T follicular helper cell (primary cell): ENCODE results near the gene TSPAN11.

ENCODE experiments used
- DNase-seq: peaks from one replicate; pipeline ENCODE4 v3.0.0-alpha.2; 2020; ENCODE audit warnings: low read depth

The TSPAN11 gene

GRCh38 chr12:30959778-30960177 lies 33.2 kb downstream of the TSPAN11 start:
- DNase-seq: no peak

DNA sequence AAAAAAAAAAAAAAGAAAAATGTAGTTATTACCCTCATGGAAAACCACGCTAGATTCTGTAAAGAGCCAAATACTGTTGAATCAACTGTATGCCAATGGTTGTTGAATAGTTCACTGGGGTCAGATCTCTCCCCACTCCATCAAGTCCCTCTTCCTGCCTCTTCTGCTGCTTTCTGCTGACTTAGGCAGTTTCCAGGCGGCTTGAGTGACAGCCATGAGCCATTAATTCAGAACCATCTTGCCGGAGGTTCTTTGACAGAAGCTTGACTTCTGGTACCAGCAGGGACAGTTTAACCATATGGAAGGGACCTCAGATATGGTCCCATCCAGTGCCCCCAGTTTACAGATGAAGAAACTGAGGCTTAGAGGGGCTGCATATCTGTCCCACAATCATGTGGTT lies 34.5 kb downstream of the TSPAN11 start:
- no peak for DNase-seq

- no peak for DNase-seq
These were observed 35.5 kb downstream of the TSPAN11 start for GRCh38 chr12:30962047-30962446.

DNA sequence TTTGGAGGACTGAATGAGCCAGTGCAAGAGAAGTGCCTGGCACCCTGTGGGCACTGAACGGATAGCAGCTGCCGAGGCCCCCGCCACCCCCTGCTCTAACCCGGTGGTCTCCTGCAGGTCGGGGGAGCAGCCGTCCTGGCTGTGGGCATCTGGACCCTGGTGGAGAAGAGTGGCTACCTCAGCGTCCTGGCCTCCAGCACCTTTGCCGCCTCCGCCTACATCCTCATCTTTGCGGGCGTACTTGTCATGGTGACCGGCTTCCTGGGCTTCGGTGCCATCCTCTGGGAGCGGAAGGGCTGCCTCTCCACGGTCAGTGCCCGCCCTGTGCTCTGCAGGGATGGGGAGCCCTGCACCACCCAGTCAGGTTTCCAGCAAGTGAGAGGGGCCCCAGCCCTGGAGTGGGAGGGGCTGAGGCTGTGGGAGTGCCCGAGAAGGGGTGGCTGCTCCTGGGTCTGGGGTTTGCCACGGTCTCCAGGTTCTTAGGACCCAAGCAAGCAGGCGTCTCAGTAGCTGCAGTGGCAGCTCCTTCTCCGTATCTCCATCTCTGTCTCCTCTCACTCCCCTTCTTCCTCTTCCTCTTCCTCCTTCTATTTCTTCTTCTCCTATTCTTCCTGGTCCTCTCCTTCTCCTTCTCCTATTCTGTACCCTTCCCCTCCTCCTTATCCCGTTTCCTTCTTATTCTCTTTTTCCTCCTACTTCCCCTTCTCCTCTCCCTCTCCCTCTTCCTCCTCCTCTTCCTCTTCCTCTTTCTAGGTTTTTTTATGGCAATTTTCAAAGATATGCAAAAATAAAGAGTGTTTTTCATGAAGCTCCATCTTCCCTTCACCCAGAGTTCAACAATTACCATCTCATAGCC lies 37.4 kb downstream of the TSPAN11 start:
- DNase-seq: no peak

GRCh38 chr12:30964896-30965612 lies 38.5 kb downstream of the TSPAN11 start:
- no peak for DNase-seq

GRCh38 chr12:30965613-30965985 lies 39.1 kb downstream of the TSPAN11 start:
- DNase-seq: no peak

- DNase-seq: no peak
These were observed 40.5 kb downstream of the TSPAN11 start for GRCh38 chr12:30967026-30967425.

DNA sequence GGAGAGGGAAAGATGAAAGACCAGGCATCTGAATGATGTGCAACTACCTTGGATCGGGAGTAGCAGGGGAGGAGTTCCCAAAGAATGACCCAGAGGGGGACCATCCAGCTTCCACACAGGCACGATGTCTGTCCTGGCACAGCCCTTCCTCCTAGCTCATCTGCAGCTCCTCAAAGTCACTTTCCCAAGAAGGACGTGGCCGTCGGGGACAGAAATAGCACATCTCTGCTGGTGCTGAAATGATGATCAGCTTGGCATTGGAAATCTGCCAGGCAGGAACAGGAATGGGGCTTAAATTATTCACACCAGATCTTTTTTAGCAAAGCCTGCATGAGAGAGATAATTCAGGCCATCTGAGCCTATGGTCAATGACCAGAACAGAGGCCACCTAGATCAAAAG lies 41.7 kb downstream of the TSPAN11 start:
- DNase-seq: no peak

GRCh38 chr12:30969006-30969405 lies 42.5 kb downstream of the TSPAN11 start:
- DNase-seq: no peak

GRCh38 chr12:30969606-30970395 lies 43.3 kb downstream of the TSPAN11 start:
- no peak for DNase-seq

GRCh38 chr12:30970559-30971197 lies 44.1 kb downstream of the TSPAN11 start:
- DNase-seq: no peak

DNA sequence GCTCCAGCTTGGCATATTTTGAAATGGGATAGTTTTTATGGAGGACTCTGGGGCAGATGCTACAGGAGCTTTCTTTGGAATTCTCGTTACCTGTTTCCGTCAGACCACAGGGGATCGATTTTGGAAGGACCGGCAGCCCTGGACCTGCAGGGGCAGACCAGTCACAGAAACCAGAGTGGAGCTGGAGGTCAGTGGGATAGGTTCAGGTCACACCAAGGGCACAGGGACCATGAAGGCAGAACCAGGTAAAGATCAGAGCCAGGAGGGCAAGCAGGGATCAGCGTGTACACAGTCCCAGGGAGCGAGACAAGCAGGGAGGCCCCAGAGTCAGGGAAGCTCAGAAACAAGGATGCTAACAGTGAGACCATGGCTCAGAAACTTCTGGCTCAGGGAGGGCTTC lies 45.5 kb downstream of the TSPAN11 start:
- no peak for DNase-seq

- DNase-seq: no peak
These were observed 46.6 kb downstream of the TSPAN11 start for GRCh38 chr12:30973175-30973574.

DNA sequence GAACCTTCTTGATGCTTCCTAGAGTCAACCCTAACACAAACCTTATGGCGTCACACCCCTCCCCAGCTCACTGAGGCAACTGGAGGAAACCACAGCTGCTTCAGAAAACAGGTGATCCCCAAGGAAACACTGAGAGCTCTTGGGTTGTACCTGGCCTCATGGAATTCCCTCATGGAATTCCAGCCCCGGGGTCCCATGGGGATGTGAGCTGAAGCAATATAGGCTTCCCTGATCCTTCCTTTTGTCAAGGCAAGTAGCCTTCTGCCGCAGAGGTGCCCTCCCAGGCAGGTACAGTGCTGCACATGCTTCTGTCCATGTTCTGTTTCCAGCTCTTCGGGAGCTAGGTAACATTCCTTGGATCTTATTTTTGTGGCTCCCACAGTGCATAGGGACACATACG lies 47.3 kb downstream of the TSPAN11 start:
- DNase-seq: no peak

DNA sequence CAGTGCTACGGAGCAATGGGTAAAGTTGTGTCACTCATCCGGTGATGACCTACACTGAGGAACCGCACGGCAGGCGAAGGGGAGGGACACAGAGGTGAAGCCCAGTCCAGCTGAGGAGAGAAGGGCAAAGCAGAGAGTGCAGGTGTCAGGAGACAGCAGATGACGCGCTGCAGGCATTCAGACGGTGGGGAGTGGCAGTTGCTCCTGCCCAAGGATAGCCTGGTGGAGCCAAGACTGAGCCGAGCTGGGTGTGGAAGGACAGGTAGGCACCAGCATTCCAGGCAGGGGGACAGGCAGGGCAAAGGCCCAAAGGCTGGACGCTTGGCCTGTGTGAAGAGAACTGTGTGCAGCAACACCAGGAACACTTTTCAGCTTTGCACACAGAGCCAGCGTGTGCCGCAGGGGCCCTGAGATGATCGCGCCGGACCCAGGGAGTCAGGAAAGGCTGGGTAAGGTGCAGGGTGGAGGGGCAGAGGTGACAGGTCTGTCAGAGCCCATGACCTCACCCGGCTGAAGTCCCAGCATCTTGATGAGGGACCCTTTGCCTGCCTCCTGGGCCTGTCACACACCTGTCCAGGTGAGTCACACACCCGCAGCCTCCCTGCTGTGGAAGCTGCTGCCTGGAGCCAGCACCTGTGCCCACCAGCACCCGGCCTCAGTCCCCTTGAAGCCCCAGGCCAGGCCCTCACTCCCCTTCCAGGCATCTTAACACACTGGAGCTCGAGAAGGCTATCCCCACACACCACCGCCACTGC lies 48.4 kb downstream of the TSPAN11 start:
- no peak for DNase-seq

GRCh38 chr12:30975581-30975980 lies 49.0 kb downstream of the TSPAN11 start:
- DNase-seq: no peak

- DNase-seq: no peak
These were observed 49.7 kb downstream of the TSPAN11 start for GRCh38 chr12:30976206-30976605.

- no peak for DNase-seq
These were observed 50.6 kb downstream of the TSPAN11 start for GRCh38 chr12:30977124-30977523.

DNA sequence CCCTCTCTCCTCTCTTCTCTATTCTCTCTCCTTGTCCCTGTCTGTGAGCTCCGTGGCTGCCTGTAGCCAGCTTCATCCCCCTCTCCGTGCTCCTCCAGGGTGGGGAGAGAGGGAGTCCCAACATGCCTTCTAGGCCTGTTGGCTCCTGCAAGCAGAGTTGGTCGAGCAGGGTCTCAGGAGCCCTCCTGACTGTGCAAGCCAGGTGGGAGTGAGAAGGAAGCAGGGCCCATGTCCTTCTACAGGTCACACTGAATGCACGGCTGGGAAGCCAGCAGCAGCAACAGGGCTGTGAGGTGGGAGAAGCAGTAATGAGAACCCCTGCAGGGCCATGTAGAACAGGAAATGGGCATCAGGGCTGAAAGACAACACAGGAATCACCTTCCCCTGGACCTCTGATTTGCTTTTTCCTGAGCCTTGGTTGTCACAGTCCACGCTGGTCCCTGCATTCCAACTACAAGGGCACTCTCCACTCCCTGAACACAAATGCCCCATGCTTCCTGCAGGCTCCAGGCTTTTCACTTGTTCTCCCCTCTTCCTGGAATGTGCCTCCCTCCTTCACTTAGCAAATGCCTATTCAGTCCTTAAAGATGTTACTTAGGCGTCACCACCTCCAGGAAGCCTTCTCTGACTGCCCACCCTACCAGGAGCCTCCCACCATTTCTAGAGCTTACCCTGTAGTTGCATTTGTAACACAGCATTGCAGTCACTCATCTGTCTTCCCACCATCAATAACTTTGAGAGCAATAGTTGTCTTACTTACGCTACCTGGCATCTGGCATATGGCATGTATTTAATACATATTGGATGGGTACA lies 51.2 kb downstream of the TSPAN11 start:
- no peak for DNase-seq

DNA sequence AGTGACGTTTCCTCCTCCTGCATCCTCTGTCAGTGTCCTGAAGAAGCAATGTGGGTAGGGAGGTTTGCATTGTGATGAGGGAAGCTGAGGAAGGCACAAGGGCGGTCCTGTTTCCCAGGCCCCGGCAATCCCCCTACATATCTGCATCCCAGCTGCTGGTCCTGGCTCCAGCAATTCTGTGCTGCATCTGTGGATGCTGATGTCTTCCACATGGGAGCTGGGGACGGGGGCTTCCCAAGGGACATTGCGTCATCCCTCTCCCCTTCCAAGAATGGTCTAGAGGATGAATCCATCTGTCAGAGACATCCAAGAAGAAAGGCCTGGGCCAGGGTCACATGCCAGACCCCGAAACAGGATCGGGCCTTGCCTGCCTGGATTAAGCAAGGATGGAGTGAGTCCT lies 52.1 kb downstream of the TSPAN11 start:
- DNase-seq: no peak
